GM23338 (cell line): ENCODE results near the gene GPR179. TPM values are rescaled to one million over a fixed set of nuclear protein-coding genes. Genes with fewer than 3 reads are reported as not detected.
A peak's percentile ranks its signal among the peaks of the same experiment; 100 is the strongest.

Source experiments
- ATAC-seq: fragments of 200-7000 bp; cut with Tn5 transposase; 3 replicates; pipeline ENCODE4 v1.9.1; 2020
- DNase-seq: peaks from one replicate; pipeline ENCODE4 v3.0.0-alpha.2; 2015; ENCODE audit warnings: low spot score
- H2AFZ ChIP-seq: fragments of 200-600 bp; sonication (generic); 2 replicates; pipeline ENCODE4 v1.8.0; 2016; ENCODE audit warnings: antibody characterized with exemption, mild to moderate bottlenecking, moderate library complexity
- H3F3A ChIP-seq: fragments of 200-600 bp; sonication (generic); replicated peaks from 2 replicates; pipeline ENCODE4 v1.8.0; 2017; ENCODE audit warnings: antibody characterized with exemption, mixed run types, low read depth
- H3K27ac ChIP-seq: fragments of 200-600 bp; sonication (generic); 2 replicates; pipeline ENCODE4 v1.6.1; 2016; ENCODE audit warnings: low read depth
- H3K27me3 ChIP-seq: fragments of 200-600 bp; sonication (generic); 2 replicates; pipeline ENCODE4 v1.8.0; 2016; ENCODE audit warnings: mild to moderate bottlenecking, mixed run types, moderate library complexity; ENCODE audit not compliant: insufficient read depth
- H3K36me3 ChIP-seq: fragments of 200-600 bp; sonication (generic); 2 replicates; pipeline ENCODE4 v1.8.0; 2016; ENCODE audit warnings: mild to moderate bottlenecking; ENCODE audit not compliant: insufficient read depth
- H3K4me1 ChIP-seq: fragments of 200-600 bp; sonication (generic); 2 replicates; pipeline ENCODE4 v1.8.0; 2016; ENCODE audit warnings: mild to moderate bottlenecking, moderate library complexity; ENCODE audit not compliant: insufficient read depth
- H3K4me2 ChIP-seq: fragments of 200-600 bp; sonication (generic); 2 replicates; pipeline ENCODE4 v1.7.1; 2017; ENCODE audit warnings: mixed run types
- H3K4me3 ChIP-seq: fragments of 200-600 bp; sonication (generic); 2 replicates; pipeline ENCODE4 v1.6.1; 2016; ENCODE audit warnings: mixed run types
- H3K79me2 ChIP-seq: fragments of 200-600 bp; sonication (generic); replicated peaks from 2 replicates; pipeline ENCODE4 v1.8.0; 2017; ENCODE audit warnings: mild to moderate bottlenecking; ENCODE audit not compliant: insufficient read depth
- H3K9me2 ChIP-seq: fragments of 200-600 bp; sonication (generic); 2 replicates; pipeline ENCODE4 v1.8.0; 2017; ENCODE audit not compliant: insufficient read depth
- H4K20me1 ChIP-seq: fragments of 200-600 bp; sonication (generic); replicated peaks from 2 replicates; pipeline ENCODE4 v1.8.0; 2017; ENCODE audit warnings: mild to moderate bottlenecking; ENCODE audit not compliant: insufficient read depth
- H3K27ac Mint-ChIP-seq: 2 replicates; pipeline ENCODE4 v1.8.0; 2020; ENCODE audit warnings: inconsistent platforms, mild to moderate bottlenecking, moderate library complexity, mixed read lengths
- H3K27me3 Mint-ChIP-seq: 3 replicates; pipeline ENCODE4 v1.8.0; 2022; ENCODE audit warnings: low read depth, mild to moderate bottlenecking, moderate library complexity, mixed read lengths, inconsistent platforms; ENCODE audit not compliant: insufficient read depth, poor library complexity
- H3K36me3 Mint-ChIP-seq: 3 replicates; pipeline ENCODE4 v1.8.0; 2021; ENCODE audit warnings: low read depth, mild to moderate bottlenecking, inconsistent platforms, moderate library complexity, mixed read lengths
- H3K4me1 Mint-ChIP-seq: 3 replicates; pipeline ENCODE4 v1.8.0; 2020; ENCODE audit warnings: mild to moderate bottlenecking, inconsistent platforms, mixed read lengths
- H3K4me3 Mint-ChIP-seq: 3 replicates; pipeline ENCODE4 v1.8.0; 2021; ENCODE audit warnings: moderate library complexity, mild to moderate bottlenecking, inconsistent platforms, mixed read lengths
- H3K9me3 Mint-ChIP-seq: 3 replicates; pipeline ENCODE4 v1.8.0; 2020; ENCODE audit warnings: moderate library complexity, mild to moderate bottlenecking, inconsistent platforms, mixed read lengths
- CREB1 ChIP-seq: fragments of 250-450 bp; sonication (Bioruptor Pico); IDR thresholded peaks from 2 replicates; pipeline ENCODE4 v1.5.0; 2020; ENCODE audit warnings: low read depth, mild to moderate bottlenecking, moderate library complexity
- CTCF ChIP-seq, 2 experiments: fragments of 200-600 bp in 1 of 2; sonication (generic) in 1 of 2; conservative IDR thresholded peaks; 2 replicates each; pipeline versions ENCODE4 v1.5.1 to v1.6.1; 2016 to 2017; ENCODE audit warnings: antibody characterized with exemption in 2 of 2, low read depth in 2 of 2, mild to moderate bottlenecking in 2 of 2, moderate library complexity in 1 of 2
- ETS1 ChIP-seq: IDR thresholded peaks from 2 replicates; pipeline ENCODE4 v1.6.1; 2016; ENCODE audit warnings: antibody characterized with exemption
- EZH2 ChIP-seq: fragments of 200-600 bp; sonication (generic); IDR thresholded peaks from one replicate; pipeline ENCODE4 v1.8.0; 2017; ENCODE audit warnings: antibody characterized with exemption, mild to moderate bottlenecking, low read depth; ENCODE audit not compliant: unreplicated experiment
- EZH2phosphoT487 ChIP-seq: fragments of 200-600 bp; sonication (generic); IDR thresholded peaks from one replicate; pipeline ENCODE4 v1.8.1; 2018; ENCODE audit warnings: antibody characterized with exemption; ENCODE audit not compliant: unreplicated experiment
- JUNB ChIP-seq: IDR thresholded peaks from one replicate; pipeline ENCODE4 v1.6.1; 2016; ENCODE audit warnings: antibody characterized with exemption; ENCODE audit not compliant: unreplicated experiment
- NANOG ChIP-seq: IDR thresholded peaks from 2 replicates; pipeline ENCODE4 v1.6.1; 2016; ENCODE audit warnings: antibody characterized with exemption, borderline replicate concordance
- STAT1 ChIP-seq: IDR thresholded peaks from one replicate; pipeline ENCODE4 v1.6.1; 2016; ENCODE audit warnings: antibody characterized with exemption; ENCODE audit not compliant: unreplicated experiment
- polyA plus RNA-seq: library from polyadenylated mRNA; unstranded; fragments of >200 nt; fragmentation: Nextera tagmentation; extraction: Ambion mirVana; gene quantifications from 2 replicates; pipeline ENCODE4 v1.2.1, GENCODE V29; 2016
- total RNA-seq: library from RNA; depleted of rRNA; stranded (reverse); fragments of >200 nt; shearing (Covaris generic); gene quantifications from 2 replicates; pipeline ENCODE4 v1.2.3, GENCODE V29; 2014

The GPR179 gene
- total and polyA plus RNA-seq, 2 experiments from 2014 or later: 0.03 TPM

GRCh38 chr17:38345743-38346142 is 2.0 kb upstream of the GPR179 start (continued):
- TF ChIP-seq ETS1: no peak
- no peak for TF ChIP-seq EZH2
- TF ChIP-seq JUNB: no peak
- TF ChIP-seq CREB1 (CRISPR knock-in tag): no peak
- no peak for TF ChIP-seq STAT1
- no peak for TF ChIP-seq NANOG
- no peak for TF ChIP-seq CTCF (conservative IDR thresholded peaks at IDR 0.05; ENCODE audit: low read depth in 2 of 2)
- no peak for TF ChIP-seq EZH2phosphoT487

- no peak overlapping the region for H3K27ac ChIP-seq
- ATAC-seq (no peak), DNase-seq (no peak)
- no peaks in the 10 kb centered on the region for H3K79me2 ChIP-seq
- H3F3A ChIP-seq: no peaks in the 10 kb centered on the region
- Mint-ChIP-seq H3K27me3 (peaks cover 11% of the 10 kb centered on the region), H3K4me1 (peaks cover 20% of the 10 kb centered on the region), H3K4me3 (no peak overlapping the region), H3K9me3 (no peaks in the 10 kb centered on the region), H3K27ac (no peak overlapping the region), H3K36me3 (no peaks in the 10 kb centered on the region)
- no peaks in the 10 kb centered on the region for H3K36me3 ChIP-seq
- H3K9me2 ChIP-seq: no peaks in the 10 kb centered on the region
- H4K20me1 ChIP-seq: no peaks in the 10 kb centered on the region
- peaks cover 7% of the 10 kb centered on the region for H3K4me1 ChIP-seq
- no peak for TF ChIP-seq EZH2
- TF ChIP-seq CTCF (conservative IDR thresholded peaks at IDR 0.05; ENCODE audit: low read depth in 2 of 2): no peak
- peak overlapping the region; percentile 10; the same call in 1 of the 2 replicates for H2AFZ ChIP-seq
- no peaks in the 10 kb centered on the region for H3K27me3 ChIP-seq
- no peak overlapping the region for H3K4me3 ChIP-seq
- H3K4me2 ChIP-seq: no peak overlapping the region
These were observed 627 bp upstream of the GPR179 start for GRCh38 chr17:38344420-38344745.
